Myocyte (in vitro differentiated cells): ENCODE measurements around the gene GTPBP6. TPM values are rescaled to one million over a fixed set of nuclear protein-coding genes. Genes with fewer than 3 reads are reported as not detected.
A peak's percentile ranks its signal among the peaks of the same experiment; 100 is the strongest.
"Not testable (repeated sequence)": the region's sequence is repeated elsewhere in the genome, so short reads cannot be mapped to it uniquely, and the experiment has no call there.

Experiments used
- DNase-seq: peaks from one replicate; pipeline ENCODE4 v3.0.0-alpha.2; 2012; ENCODE audit warnings: low read depth
- total RNA-seq: library from RNA; depleted of rRNA; stranded (reverse); fragments of >200 nt; gene quantifications from 2 replicates; pipeline ENCODE4 v1.2.3, GENCODE V29; 2014

The GTPBP6 gene
- total RNA-seq, 1 donor from 2014 or later = 82.3 TPM

- DNase-seq = peak; percentile 99
These were observed 393 bp downstream of the GTPBP6 start for GRCh38 chrX:318068-318738.

- DNase-seq = no peak
These were observed 1.1 kb downstream of the GTPBP6 start for GRCh38 chrX:317424-318067.

GRCh38 chrX:316351-317325 is 2.0 kb downstream of the GTPBP6 start:
- no peak for DNase-seq

DNA sequence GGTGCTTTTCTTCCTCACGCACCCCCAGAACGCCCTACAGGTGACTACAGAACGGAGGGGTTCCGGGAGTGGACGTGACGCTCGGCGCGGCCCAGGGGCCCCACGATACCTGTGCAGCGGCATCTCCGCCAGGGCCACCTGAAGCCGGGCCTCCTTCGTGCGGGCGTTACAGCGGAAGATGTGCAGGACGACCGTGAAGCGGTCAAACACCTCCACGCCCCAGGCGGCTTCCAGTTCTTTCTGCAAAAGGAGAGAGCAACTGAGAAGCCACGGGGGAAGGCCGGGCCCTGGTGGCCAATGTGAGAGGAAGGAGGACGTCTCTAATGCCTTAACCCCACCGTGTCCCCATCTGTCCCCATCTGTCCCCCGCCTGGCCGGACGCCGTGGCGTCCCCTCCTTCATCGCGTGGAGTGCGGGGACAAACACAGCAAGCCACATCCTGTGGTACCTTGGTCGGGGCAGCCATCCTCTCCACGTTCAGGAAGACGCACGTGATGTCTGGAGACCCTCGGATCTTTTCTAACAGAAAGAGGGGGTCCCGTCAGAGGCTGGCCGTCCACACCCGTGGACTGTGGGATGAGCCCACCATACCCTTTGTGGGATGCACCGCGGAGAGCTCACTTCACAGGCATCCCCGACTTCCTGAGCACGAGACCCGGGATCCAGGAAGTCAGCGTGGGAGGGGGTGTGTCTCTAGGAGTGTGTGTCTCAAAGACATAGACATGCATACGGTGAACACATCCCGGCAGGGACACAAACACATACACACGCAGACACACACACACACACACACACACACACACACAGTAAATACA is 3.6 kb downstream of the GTPBP6 start:
- DNase-seq = no peak

DNA sequence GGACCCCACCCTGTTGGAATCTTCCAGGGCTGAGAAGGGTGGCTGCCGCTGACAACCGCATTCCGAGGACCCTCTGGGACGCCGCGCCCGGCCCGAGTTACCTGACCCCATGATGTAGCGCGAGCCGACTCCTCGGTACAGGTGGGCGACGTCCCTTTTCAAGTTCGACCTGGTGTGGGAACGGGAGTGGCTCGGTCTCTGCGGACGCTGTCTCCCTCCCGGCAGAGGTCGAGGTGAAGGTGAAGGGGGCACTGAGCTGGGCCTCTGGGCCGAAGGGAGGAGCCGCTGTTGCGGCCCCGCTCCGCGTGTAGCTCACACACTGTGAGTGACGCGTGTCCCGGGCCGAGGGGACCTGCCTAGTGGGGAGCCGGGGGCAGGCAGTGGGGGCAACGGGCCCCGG is 4.5 kb downstream of the GTPBP6 start:
- no peak for DNase-seq

DNA sequence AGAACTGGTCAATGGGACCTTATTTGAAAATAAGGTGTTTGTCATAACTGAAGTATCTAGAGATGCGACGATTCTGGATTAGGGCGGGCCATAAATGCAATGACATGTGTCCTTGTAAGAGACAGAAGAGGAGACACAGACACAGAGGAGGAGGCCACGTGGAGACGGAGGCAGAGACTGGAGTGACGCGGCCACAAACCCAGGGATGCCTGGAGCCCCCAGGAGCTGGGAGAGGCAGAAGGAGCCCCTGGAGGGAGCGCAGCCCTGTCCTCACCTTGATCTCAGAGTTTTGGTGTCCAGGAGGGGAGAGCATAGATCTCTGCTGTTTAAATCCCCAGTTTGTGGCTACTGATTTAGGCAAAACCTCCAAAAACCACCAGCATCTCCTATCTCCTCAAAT is 5.0 kb downstream of the GTPBP6 start:
- no peak for DNase-seq

DNA sequence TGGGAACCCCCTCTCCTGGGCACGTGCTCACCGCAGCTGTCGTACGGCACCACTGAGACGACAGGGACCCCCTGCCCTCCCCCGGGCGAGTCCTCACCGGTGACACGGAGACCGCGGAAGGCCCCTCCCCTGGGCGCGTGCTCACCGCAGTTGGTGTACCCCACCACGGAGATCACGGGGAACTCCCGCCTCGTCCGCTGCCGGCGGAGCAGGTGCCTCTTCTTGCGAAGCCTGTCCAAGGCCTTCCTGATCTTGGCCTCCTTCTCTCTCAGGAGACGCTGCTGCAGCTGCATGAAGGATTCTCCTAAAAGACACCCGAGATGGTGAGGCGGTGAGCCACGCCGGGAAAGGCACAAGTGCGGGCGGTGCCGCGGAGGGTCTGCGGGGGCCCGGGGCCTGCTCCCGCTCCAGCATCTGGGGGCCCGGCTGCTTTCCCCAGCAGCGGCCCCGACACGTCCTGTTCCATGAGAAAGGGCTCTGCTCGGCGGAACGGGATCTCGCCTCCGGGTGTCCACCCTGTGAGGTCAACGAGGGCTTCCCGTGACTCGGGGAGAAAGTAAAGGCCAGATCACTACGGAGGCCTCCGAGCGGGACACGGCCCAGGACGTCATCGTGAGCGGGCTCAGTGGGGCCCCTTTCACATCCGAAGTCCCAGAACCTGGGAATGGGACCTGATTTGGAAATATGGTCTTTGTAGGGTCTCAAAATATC is 5.8 kb downstream of the GTPBP6 start:
- DNase-seq = no peak

- DNase-seq = no peak
These were observed 7.2 kb downstream of the GTPBP6 start for GRCh38 chrX:311156-312129.

DNA sequence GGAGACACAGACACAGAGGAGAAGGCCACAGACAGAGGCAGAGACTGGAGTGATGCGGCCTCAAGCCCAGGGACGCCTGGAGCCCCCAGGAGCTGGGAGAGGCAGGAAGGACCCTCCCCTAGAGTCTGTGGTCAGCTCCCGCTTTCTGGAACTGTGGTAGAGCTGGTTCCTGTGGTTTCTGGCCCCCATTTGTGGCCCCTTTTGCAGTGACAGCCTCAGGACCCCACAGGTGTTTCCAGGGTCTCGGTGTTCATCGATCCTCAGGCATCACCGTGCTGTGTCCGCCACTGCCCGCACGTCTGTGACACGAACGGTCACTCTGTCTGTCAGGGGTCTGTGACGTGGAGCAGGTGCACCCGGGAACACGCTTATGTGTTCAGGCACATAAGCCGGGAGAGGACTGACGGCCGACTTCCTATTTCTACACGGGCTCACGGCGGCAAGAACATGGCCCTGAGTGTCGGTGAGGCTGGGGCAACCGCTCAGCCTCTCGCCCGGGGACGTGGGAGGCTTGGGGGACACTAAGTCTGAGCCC is 7.9 kb downstream of the GTPBP6 start:
- DNase-seq = no peak

DNA sequence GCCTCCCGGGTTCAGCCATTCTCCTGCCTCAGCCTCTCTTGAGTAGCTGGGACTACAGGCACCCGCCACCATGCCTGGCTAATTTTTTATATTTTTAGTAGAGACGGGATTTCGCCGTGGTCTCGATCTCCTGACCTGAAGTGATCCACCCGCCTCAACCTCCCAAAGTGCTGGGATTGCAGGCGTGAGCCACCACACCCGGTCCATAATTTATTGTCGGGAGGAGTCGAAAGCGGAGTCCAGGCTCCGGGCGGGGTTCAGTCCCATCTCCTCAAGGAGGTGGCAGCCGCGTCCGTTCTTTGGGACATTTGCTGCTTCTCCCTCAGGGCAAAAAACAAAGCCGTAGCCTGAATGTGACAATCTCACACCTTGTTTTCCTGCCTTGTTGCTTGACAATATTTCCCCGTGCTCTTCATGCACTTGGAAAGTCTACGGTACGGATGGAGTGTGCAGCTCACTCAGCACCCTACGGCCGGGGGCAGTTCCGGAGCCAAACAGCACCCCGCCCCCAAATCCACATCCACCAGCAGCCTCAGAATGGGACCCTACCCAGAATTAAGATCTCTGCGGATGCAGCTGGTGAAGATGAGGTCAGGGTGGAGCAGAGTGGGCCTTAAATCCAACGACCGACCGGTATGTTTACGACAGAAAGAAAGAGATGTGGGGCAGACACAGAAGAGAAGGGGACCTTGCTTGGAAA is 9.6 kb downstream of the GTPBP6 start:
- DNase-seq = no peak

GRCh38 chrX:307261-308111 is 11.1 kb downstream of the GTPBP6 start:
- DNase-seq = no peak

DNA sequence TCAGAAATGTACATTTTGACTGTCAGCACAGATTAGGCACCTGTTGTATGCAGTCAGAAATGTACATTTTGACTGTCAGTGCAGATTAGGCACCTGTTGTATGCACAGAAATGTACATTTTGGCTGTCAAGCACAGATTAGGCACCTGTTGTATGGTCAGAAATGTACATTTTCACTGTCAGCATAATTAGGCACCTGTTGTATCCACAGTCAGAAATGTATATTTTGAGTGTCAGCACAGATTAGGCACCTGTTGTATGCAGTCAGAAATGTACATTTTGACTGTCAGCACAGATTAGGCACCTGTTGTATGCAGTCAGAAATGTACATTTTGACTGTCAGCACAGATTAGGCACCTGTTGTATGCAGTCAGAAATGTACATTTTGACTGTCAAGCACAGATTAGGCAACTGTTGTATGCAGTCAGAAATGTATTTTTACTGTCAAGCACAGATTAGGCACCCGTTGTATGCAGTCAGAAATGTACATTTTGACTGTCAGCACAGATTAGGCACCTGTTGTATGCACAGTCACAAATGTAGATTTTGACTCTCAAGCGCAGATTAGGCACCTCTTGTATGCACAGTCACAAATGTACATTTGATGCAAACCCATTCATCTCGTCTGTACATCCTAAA is 11.9 kb downstream of the GTPBP6 start:
- not testable (repeated sequence) for DNase-seq

DNA sequence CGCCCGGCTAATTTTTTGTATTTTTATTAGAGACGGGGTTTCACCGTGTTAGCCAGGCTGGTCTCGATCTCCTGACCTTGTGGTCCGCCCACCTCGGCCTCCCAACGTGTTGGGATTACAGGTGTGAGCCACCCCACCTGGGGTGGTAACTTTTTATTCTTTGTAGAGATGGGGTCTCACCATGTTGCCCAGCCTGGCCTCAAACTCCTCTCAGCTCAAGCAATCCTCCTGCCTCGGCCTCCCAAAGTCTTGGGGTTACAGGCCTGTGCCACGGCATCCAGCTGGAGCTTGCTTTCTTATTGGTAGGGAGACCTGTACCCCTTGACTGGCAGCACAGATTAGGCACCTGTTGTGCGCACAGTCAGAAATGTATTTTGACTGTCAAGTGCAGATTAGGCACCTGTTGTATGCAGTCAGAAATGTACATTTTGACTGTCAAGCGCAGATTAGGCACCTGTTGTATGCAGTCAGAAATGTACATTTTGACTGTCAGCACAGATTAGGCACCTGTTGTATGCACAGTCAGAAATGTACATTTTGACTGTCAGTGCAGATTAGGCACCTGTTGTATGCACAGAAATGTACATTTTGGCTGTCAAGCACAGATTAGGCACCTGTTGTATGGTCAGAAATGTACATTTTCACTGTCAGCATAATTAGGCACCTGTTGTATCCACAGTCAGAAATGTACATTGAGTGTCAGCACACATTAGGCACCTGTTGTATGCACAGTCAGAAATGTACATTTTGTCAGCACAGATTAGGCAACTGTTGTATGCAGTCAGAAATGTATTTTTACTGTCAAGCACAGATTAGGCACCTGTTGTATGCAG is 12.6 kb downstream of the GTPBP6 start:
- not testable (repeated sequence) for DNase-seq

DNA sequence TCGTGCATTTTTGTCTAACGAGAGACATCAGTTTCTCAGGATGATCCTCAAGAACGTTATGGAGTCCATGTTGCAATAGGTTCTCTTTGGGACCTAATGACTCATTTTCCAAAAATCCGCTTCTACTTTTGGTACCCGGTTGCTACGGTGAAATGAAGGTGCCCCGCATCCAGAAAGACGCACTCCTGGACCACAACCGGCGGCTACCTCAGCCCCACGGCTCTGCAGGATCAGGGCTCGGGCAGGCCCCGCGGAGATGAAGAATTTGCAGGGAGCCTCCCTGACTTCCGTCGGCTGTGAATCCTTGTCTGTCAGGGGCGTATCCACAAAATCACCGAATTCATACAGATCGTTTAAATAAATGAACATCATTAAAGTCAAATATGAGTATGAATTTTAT is 15.6 kb downstream of the GTPBP6 start:
- no peak for DNase-seq

- DNase-seq = no peak
These were observed 18.3 kb downstream of the GTPBP6 start for GRCh38 chrX:300334-300733.

DNA sequence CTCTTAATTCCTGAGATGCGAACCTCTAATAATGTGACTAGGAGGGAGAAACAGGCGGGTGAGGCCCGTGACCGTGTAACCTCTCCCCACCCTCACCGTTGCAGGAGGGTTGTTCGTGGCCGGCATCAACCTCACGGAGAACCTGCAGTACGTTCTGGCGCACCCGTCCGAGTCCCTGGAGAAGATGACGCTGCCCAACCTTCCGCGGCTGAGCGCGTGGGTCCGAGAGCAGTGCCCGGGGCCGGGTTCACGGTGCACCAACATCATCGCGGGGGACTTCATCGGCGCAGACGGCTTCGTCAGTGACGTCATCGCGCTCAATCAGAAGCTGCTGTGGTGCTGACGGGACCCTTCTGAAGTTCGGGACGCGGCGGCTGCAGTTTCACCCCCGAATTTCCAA is 19.6 kb downstream of the GTPBP6 start:
- no peak for DNase-seq
